Muscle layer of duodenum (tissue), 2 donors: ENCODE results near the gene TBX15.
A peak's percentile ranks its signal among the peaks of the same experiment; 100 is the strongest.

Experiments used
- H3K27ac ChIP-seq: one replicate; pipeline ENCODE4 v1.7.0; 2013; ENCODE audit warnings: mild to moderate bottlenecking, low read length
- H3K27me3 ChIP-seq: one replicate; pipeline ENCODE4 v1.7.0; 2013; ENCODE audit warnings: low read depth, mild to moderate bottlenecking, control low read depth, low read length
- H3K36me3 ChIP-seq, 2 donors: one replicate each; pipeline ENCODE4 v1.7.0; 2013; ENCODE audit warnings: low read length in 2 of 2, control low read depth in 1 of 2, mild to moderate bottlenecking in 1 of 2; ENCODE audit not compliant: insufficient read depth in 2 of 2, control insufficient read depth in 1 of 2
- H3K4me1 ChIP-seq, 2 donors: one replicate each; pipeline ENCODE4 v1.7.0; 2013; ENCODE audit warnings: low read length in 2 of 2, mild to moderate bottlenecking in 2 of 2, control low read depth in 1 of 2, moderate library complexity in 1 of 2; ENCODE audit not compliant: insufficient read depth in 2 of 2, control insufficient read depth in 1 of 2
- H3K4me3 ChIP-seq, 2 donors: one replicate each; pipeline ENCODE4 v1.7.0; 2013; ENCODE audit warnings: low read length in 2 of 2, low read depth in 1 of 2, mild to moderate bottlenecking in 1 of 2
- H3K9me3 ChIP-seq, 2 donors: one replicate each; pipeline ENCODE4 v1.7.0; 2013; ENCODE audit warnings: low read length in 2 of 2, control low read depth in 1 of 2, mild to moderate bottlenecking in 1 of 2; ENCODE audit not compliant: control insufficient read depth in 1 of 2
- donor health status: healthy.

TBX15 gene

DNA sequence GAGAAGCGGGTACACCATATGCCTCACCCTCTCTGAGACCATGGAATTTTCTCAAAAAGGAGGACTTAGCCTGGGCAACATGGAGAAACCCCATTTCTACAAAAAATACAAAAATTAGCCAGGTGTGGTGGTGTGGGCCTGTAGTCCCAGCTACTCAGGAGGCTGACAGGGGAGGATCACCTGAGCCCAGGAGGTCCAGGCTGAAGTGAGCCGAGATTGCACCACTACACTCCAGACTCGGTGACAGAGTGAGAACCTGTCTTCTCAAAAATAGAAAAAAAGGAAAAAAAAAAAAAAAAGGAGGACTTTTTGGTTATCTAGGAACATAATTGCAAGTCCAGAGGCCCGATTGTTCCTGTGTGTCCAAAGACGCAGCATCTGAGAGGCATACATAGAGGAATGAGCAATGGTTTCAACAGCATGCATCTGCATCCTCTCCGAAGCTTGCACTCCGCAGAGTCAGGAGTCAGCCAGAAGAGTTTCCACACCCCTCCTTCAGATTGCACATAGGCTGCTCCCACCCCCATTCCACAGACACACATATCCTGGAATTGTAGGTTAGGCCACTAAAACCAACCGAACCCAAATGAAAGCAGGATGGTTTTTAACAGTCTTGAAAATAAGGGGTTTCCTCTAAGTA lies 2.5 kb upstream of the TBX15 start:
- no peaks in the 10 kb centered on the region for H3K36me3 ChIP-seq
- H3K9me3 ChIP-seq: peaks cover 0 to 11% of the 10 kb centered on the region in 2 donors
- no peak overlapping the region for H3K4me3 ChIP-seq
- peaks cover 97% of the 10 kb centered on the region for H3K27me3 ChIP-seq
- H3K4me1 ChIP-seq: peaks cover 0 to 29% of the 10 kb centered on the region in 2 donors
- H3K27ac ChIP-seq: no peak overlapping the region

DNA sequence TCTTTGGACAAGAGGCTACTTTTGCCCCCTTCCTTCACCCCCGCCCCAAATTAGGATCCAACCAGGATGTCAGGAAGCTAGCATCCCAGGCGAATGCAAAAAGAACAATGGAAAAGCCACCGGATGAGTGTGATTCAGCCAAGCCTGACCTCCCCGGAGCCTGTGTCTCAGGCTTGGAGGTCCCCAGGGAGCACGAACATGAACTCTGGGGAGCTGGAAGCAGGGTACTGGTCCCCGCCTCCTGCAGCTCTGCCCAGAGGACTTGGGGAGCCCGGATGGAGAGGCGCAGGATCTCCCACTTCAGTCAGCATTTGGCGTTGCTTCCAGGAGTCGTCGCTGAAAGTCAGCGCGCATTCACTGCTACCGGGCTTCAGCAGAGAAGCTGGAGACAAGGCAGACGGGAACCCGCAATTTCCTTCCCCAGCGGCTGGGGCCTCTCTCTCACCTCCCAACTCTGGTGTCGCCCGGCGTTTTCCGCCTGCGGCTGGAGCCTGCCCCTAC lies 1.8 kb upstream of the TBX15 start:
- Histone ChIP-seq H3K27ac (no peak overlapping the region), H3K27me3 (peaks cover 97% of the 10 kb centered on the region), H3K9me3 (peaks cover 0 to 11% of the 10 kb centered on the region in 2 donors), H3K36me3 (no peaks in the 10 kb centered on the region), H3K4me3 (no peak overlapping the region), H3K4me1 (peaks cover 0 to 30% of the 10 kb centered on the region in 2 donors)

DNA sequence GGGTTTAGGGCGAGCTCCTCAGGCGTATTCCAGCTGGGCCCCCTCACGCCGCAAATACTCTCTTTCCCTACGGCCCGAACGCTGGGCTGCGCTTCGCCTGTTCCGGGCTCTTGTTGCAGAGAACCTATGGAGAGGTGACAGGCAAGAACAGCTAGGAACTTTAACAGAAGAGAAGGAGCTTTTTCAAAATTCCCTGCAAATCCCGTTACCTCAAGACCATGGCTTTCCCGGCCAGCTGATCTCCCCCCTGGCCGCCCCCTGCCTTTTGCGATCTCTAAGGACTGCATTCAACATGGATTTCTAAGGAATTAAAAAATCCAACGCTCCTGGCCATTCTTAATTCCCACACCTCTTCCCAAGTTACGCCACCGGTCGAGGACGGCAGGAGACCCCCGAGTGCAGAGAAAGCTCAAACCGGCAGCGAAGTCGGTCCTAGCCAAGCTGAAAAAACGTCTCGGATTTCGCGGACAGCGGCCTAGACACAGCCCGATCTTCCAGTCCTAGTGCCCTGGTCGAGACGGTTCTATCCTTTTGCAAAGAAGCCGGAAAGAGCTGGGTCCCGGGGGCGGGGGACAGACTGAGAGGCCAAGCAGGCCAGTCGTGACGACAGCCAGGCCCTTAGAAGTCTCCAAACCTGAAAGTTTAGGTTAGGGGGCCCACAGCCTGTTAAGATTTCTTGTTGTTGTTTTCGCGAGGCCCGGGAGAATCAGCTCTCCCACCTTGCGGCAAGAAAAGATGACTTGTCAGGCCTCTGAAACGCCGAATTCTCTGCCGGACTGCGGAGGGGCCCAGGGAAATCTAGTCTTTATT lies 1.1 kb upstream of the TBX15 start:
- H3K27me3 ChIP-seq: peaks cover 97% of the 10 kb centered on the region
- peaks cover 0 to 38% of the 10 kb centered on the region in 2 donors for H3K4me1 ChIP-seq
- no peak overlapping the region for H3K27ac ChIP-seq
- no peak overlapping the region for H3K4me3 ChIP-seq
- no peaks in the 10 kb centered on the region for H3K36me3 ChIP-seq
- peaks cover 0 to 11% of the 10 kb centered on the region in 2 donors for H3K9me3 ChIP-seq

DNA sequence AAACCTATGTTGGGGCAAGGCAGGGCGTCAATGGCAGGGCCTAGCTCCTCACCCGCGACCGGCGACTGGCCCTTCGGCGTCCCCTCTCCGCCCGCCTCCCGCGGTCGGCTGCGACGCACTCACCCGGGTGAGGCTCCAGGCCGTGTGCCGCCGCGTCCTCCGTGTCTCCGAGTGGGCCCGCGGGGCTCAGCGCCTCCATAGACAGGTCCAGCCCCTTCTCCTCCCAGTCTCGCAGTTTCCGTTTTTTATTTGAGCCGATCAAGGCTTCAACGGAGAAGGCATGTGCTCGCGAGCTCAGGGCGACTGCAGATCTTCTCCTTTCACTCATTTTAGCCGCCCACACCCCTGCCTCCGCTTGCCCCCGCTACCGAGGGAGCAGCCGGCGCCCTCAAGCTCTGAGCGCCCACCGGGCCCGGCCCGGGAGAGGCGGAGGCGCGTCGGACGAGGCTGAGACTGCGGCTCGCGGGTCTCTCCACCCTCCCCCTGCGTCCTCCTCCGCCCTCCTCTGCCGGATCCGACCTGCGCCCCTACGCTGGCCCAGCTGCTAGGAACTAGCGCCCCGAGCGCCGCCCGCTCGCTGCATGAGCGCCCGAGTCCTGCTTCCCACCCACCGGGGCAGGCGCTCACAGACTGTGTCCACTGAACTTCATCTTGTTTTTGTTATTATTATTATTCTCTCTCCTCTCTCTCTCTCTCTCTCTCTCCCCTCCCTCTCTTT lies 516 bp downstream of the TBX15 start:
- peaks cover 0 to 11% of the 10 kb centered on the region in 2 donors for H3K9me3 ChIP-seq
- no peak overlapping the region for H3K27ac ChIP-seq
- H3K4me1 ChIP-seq: peaks cover 0 to 47% of the 10 kb centered on the region in 2 donors
- H3K27me3 ChIP-seq: peaks cover 97% of the 10 kb centered on the region
- H3K4me3 ChIP-seq: peak overlapping the region in 1 of 2 donors; percentile 57
- H3K36me3 ChIP-seq: no peaks in the 10 kb centered on the region

DNA sequence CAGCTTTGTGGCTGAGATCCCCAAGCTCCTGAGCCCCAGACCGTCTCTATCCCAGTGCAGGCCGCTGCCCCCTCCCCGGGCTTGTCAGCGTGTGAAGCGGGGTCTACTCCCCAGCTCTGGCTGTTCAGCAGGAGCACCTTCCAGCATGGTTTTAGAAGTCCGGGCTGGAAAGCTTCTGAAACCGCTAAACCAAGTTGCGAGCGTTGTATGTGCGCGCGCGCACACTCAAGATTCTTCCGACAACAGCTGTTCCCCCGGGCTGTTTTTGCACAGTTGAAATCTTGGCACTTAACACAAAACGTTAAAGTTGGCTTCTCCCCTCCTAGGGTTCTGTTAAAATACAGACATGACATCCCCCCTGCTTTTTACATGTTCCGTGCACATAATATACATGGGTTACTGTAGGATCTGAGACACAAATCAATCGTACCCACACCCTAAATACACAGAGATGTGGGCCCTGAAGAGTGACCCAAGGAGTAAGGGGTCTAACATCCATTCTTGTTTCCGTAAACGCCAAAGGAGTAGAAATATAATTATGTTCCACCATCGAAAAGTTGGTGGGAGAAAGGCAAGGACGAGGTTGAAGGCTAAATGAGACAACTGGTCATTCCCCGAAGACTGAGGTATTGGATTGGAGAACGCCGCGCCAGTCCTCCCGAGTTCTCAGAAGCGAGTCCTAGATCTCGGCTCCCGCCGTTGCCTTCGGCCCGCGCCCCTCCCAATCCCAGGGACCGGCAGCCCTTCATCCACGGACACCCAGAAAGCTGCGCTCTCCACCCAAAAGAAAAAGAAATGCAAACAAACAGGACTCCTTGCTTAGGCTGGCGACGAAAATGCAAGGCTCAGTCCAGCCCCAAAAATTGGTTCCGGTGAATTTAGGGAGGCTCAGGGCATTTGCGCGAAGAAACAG lies 1.3 kb downstream of the TBX15 start:
- peaks cover 96% of the 10 kb centered on the region for H3K27me3 ChIP-seq

DNA sequence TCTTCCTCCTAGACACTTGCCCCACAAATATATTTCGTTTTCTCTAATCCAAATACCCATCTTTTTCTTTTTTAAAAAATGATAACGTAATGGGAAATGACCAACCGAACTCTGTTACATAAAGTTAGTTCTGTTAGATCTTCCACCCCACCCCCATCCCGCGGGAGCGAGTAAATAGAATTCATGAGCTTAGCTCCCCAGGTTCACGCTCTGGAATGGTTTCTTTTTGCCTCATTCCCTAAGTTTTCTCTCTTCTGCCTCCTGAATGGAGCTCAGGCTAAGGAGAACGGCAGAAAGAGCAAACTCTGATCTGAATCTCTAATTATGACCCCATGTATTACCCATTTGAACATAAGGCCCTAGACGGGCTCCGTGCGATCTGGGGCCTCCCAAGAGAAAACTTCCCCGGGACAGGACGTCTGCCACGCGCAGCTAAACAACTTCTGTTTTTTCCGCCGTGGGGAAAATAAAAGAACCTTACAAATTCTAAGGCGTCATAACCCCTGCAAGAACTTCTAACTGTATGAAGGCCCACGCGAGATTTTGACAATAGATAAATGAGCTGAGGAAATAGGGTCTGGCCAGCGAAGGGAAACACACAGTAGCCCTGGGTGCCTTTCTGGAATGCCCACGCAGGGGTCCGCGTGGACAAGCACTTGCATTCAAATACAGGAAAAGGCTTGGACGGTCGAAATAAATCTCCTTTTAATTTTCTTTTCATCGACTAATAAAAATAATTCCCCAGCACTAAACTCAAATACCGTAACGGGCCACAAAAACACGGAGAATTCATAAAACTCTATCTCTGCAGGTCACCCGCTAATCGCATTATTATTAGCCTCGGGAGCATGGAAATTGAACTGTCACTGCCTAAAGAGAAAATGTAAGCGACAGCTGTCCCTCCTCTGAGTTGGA lies 2.2 kb downstream of the TBX15 start:
- Histone ChIP-seq H3K4me1 (peaks cover 0 to 47% of the 10 kb centered on the region in 2 donors), H3K27me3 (peaks cover 93% of the 10 kb centered on the region), H3K27ac (no peak overlapping the region), H3K9me3 (peaks cover 0 to 5% of the 10 kb centered on the region in 2 donors), H3K36me3 (no peaks in the 10 kb centered on the region), H3K4me3 (no peak overlapping the region)

More for the DNA sequence above, 1.3 kb downstream of the TBX15 start:
- Histone ChIP-seq H3K9me3 (peaks cover 0 to 11% of the 10 kb centered on the region in 2 donors), H3K4me3 (peak overlapping the region in 1 of 2 donors; percentile 57), H3K4me1 (peaks cover 0 to 47% of the 10 kb centered on the region in 2 donors), H3K36me3 (no peaks in the 10 kb centered on the region), H3K27ac (no peak overlapping the region)

DNA sequence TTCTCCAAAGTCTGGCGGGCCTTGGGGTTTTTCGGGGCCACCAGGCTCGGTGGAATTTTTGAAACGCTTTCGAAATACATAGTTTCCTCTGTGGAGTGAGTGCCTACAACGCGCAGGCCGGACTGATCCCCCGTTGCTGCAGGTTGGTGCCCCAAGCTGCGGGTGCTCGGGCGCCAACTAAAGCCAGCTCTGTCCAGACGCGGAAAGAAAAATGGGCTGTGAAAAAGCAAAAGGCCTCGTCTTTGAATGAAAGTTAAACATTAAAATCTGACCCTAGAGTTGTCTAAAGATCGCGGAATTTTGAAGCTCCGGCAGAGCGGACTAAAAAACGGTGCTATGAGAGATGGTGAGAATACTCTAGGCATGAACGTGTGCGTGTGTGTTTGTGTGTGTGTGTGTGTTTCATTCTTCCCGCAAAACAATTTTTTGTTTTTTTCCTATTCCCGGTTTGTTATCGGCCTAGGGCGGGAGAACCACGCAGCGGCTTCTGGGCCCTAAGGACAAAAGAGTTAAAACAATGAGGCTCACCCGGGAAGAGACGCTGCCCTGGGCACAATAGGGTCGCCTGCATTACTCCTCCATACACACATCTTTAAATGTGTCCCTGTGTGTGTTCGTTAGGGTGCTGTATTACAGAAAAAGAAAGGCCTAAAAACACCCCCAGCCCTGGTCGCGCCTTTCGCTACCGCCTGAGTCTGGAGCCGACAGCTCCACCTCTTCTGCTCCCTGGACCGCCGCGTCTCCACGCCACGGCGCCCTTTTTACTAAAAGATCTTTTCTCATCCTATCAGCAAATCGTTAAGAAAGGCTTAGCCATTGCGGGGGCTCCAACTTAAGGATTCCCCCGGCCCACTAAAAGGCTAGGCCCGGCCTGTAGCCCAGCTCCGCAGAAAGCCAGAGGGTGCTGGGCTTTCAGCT lies 3.2 kb downstream of the TBX15 start:
- Histone ChIP-seq H3K9me3 (peaks cover 0 to 3% of the 10 kb centered on the region in 2 donors), H3K36me3 (no peaks in the 10 kb centered on the region), H3K27ac (no peak overlapping the region), H3K27me3 (peaks cover 91% of the 10 kb centered on the region), H3K4me1 (peaks cover 0 to 50% of the 10 kb centered on the region in 2 donors), H3K4me3 (peak overlapping the region; percentile 27 to 52)

DNA sequence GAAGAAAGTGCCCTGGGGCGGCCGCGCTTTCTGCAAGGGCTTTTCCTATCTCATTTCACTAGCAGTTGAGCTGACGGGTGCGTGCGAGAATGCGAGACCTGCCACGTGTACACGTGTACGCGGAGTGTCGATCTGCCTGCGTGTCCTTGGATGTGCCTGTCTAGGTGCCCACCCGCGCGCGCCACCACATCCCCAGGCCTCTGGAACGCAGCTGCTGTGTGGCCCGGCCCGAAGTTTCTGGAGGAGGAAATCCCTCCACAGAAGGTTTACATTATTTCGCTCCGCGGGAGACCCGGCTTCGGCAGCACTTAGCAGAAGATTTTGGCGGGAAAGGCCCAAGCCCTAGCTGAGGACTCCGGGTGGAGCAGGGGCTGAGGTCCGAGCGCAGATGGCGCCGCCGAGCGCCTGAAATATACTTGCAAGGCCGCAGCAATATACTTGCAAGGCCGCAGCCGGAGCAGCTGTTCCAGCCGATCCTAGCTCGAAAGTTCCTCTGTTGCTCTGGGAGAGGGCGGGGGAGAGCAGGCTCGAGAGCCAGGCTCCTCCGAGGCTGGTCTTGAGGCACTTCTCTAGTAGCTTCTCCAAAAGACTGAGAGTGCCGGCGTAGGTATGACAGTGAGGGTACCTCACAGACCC lies 3.9 kb downstream of the TBX15 start:
- Histone ChIP-seq H3K27me3 (peaks cover 91% of the 10 kb centered on the region), H3K4me1 (peaks cover 0 to 57% of the 10 kb centered on the region in 2 donors), H3K4me3 (peak overlapping the region; percentile 27 to 52), H3K27ac (no peak overlapping the region), H3K9me3 (peaks cover 0 to 3% of the 10 kb centered on the region in 2 donors), H3K36me3 (no peaks in the 10 kb centered on the region)

DNA sequence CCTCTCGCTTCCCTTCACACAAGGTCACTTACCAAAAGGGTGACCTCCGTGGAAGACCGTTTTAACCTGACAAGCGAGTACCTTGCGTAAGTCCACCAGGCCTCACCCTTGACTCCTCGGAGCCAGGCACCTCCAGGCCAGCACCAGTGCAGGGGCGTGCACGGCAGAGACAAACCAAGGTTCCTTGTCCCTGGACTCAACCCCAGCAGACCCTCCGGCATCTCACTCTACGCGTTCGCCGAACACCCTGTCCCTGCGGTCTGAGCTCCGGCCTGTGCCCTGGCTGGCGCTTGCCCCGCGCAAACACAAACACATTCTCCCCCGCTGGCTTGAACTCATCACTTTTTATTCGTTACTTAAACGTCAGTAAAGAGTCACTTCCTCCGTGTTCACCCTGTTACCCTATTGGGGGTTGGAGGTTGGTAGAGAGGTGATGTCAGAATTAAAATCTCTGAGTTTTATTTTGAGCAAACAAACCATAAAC lies 4.5 kb downstream of the TBX15 start:
- H3K4me1 ChIP-seq: peaks cover 0 to 57% of the 10 kb centered on the region in 2 donors
- no peak overlapping the region for H3K4me3 ChIP-seq
- no peaks in the 10 kb centered on the region for H3K36me3 ChIP-seq
- no peak overlapping the region for H3K27ac ChIP-seq
- H3K27me3 ChIP-seq: peaks cover 90% of the 10 kb centered on the region
- H3K9me3 ChIP-seq: peaks cover 0 to 3% of the 10 kb centered on the region in 2 donors
